IPS-18c (cell line): ENCODE data around the gene ADGRL4.
"Not testable (repeated sequence)": the region's sequence is repeated elsewhere in the genome, so short reads cannot be mapped to it uniquely, and the experiment has no call there.

Experiments used
- H3K4me3 ChIP-seq: 2 replicates; pipeline ENCODE4 v1.7.0; 2013; ENCODE audit warnings: low read depth, mild to moderate bottlenecking, low read length, moderate library complexity; ENCODE audit not compliant: insufficient read depth
- H3K9me3 ChIP-seq: one replicate; pipeline ENCODE4 v1.6.1; 2013; ENCODE audit warnings: mild to moderate bottlenecking, low read length, moderate library complexity; ENCODE audit not compliant: control insufficient read depth, insufficient read depth

Gene ADGRL4

DNA sequence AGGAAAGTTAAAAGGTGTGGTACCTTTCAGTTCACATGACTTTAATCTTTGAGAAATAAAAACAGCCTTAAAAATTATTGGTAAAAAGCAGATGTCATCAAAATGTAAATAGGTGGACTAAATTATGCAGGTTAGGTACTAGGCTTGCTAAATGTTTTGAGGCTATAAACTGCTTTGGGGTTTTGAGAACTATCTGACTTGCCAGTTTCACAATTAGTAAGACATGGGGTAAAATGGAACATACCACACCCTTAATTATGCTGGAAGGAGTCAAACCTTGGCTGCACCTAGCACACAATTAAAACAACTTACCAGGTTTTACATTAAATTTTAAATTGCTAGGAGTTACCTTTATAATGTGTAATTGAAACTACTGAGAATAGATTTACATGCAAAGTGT, 39.4 kb downstream of the ADGRL4 start:
- not testable (repeated sequence) for H3K9me3 ChIP-seq, H3K4me3 ChIP-seq

DNA sequence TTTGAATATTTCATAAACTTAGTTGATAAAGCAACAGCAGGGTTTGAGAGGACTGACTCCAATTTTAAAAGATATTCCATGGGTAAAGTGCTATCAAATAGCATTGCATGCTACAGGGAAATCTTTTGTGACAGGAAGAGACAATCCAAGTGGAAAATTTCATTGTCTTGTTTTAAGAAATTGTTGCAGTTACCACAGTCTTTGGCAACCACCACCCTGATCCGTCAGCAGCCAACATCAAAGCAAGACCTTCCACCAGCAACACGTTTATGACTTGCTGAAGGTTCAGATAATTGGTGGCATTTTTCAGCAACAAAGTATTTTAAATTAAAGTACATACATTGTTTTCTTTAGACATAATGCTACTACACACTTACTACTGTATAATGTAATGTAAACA, 47.8 kb downstream of the ADGRL4 start:
- H3K9me3 ChIP-seq: no peaks in the 10 kb centered on the region
- no peak overlapping the region for H3K4me3 ChIP-seq

DNA sequence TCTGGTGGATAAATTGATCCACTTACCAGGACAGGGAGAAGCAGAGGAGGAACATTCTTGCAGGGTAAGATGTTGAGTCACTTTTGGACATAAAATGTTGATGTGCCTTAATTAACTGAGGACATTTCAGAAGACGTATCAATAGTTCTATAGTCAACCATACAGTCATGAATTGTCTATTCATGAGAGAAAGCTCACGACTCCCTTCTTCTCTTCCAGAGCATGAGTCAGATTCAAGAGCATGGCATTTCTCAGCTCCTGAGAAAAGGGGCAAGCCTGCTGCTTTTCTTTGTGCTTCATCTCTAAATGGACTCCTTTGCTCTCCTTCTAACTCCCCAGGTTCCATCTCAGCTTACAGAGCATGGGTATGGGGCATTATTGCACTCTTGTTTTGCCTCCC, 55.7 kb downstream of the ADGRL4 start:
- Histone ChIP-seq H3K9me3 (no peaks in the 10 kb centered on the region), H3K4me3 (no peak overlapping the region)

DNA sequence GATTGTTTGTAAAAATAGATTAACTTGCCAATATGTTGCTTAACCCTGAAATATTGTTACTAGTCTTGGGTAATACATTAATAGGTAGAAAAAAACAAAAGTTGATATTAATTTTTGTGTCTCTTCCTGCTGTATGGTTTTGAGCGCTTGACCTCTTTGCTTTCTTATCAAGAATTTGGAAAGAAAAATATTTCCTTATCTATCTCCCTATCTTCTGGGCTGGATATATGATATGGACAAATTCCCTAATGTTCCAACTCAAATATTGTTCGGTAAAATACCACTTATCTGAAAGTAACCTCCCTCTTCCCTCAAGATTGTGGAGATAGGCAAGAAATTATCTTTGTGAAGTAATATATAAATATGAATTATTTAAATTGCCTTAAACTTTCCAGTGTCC, 57.3 kb downstream of the ADGRL4 start:
- H3K9me3 ChIP-seq: no peaks in the 10 kb centered on the region

DNA sequence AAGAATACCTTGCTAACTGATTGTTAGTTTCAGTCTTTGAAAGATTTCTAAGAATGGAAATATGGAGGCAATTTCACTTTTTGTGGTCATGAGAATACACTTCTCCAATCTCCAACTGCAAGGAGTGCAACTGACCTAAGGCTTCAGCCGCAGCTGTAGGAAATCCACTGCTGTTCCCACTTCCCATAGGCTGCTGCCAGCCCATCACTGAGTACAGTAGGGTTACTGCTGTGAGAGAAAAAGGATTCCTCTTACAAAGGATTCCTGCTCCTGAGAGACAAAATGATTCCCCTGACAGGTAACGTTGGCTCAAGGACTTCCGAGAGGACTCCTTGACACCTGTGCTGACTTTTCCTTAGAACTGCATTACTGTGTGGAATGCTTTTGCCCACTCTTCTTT, 87.4 kb downstream of the ADGRL4 start:
- H3K4me3 ChIP-seq: no peak overlapping the region
- no peaks in the 10 kb centered on the region for H3K9me3 ChIP-seq

More for the DNA sequence above, 57.3 kb downstream of the ADGRL4 start:
- H3K4me3 ChIP-seq: no peak overlapping the region

DNA sequence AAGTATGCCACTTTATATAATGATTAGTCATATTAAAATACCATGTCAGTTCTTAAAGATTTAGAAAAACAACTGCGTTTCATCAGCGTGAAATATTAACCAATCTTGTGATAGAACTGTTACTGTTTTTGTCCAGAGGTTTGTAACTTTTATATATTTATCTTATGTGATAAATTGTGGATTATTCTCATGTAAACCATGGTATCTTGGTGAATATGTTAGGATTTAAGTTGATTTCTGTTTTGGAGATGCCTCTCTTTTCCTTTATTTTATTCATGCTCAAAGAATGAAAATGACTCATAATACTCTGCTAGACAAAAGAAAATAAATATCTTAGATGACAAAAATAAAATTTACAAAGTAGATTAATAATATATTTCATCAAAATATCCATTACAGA, 88.4 kb downstream of the ADGRL4 start:
- Histone ChIP-seq H3K9me3 (no peaks in the 10 kb centered on the region), H3K4me3 (no peak overlapping the region)

DNA sequence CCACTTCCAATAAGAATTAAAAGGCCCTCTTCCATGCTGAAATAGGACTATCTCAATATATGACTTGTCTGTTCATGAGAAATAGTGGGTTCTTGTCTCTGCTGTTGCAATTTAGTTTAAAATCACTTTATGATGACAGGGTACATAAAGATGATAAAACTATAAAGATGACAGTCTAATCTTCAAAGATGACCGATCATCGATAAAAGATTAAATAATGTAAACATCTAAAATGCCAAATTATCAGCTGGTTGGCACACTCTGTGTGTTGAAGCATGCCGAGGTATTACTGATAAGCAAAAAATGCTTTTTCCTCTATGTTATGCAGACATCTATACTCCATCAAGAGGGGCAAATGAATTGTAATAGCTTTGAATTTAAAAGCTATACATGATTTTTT, 89.5 kb downstream of the ADGRL4 start:
- no peak overlapping the region for H3K4me3 ChIP-seq
- H3K9me3 ChIP-seq: no peaks in the 10 kb centered on the region

DNA sequence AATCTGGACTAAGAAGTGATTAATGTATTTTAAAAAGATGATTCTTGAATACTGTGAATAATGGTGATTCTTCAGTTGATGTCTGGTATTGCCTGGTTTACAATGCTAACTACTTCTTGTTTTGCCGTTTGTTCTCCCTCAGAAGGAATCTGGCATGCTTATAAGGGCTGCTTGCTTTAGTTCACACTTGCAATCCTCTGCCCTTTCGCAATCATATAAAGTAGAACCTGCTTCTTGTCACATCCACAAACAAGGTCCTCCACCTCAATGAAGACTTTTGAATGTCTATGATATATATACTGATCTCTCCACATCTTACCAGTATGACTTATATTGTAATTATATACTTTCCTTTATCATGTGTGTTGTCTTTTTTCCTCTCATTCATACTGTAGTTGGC, 92.6 kb downstream of the ADGRL4 start:
- Histone ChIP-seq H3K4me3 (no peak overlapping the region), H3K9me3 (no peaks in the 10 kb centered on the region)

DNA sequence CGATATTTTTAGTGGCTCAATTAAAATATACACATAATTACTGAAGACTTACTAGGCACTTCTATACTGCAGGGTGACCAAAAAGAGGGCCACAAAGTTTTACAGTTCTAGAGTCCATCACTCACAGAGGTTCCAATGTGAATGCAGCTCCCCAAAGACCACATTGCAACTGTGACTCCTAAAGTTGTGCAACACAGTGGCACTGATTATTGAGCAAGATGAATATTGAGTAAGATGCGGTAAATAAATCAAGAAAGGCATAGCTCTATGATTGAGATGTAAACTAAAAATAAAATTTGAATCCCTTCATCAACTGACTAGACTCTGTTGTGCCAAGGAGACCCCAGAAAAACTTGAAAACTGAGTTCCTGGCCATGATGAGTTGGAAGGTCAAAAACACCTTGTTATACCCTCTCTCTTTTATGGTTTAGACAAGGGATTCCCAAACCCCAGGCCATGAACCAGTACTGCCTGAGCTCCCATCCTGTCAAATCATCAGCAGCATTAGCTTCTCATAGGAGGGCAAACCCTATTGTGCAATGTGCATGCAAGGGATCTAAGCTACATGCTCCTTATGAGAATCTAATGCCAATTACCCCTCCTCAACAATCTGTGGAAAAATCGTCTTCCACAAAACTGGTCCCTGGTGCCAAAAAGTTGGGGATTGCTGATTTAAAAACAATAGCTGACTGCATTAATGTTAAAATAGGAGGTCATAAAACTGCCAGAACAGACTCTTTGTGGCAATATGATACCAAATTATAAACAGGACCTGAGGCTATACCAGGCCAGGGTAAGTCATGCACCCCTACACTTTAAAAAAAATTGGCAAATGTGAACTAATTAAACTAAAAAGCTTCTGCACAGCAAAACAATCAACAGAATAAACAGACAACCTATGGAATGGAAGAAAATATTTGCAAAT, 94.3 kb downstream of the ADGRL4 start:
- H3K9me3 ChIP-seq: no peaks in the 10 kb centered on the region
- no peak overlapping the region for H3K4me3 ChIP-seq

DNA sequence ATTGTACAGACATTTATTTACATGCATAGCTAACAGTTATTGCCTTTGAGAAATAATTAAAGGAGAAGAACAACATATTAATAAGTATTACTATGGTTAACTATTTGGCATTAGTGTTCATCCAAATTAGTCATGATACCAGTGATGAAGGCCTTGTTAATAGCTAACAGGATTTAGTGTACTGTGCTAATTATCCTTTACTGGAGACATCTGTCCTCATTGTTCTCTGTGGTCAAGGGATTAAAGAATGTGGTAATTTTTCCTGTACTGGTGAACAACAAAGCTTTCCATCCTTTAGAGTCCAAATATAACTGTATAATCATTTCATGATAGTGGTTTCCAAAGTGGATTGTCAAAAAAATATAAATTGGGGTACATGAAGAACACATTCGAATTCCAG, 103.9 kb downstream of the ADGRL4 start:
- Histone ChIP-seq H3K9me3 (no peaks in the 10 kb centered on the region), H3K4me3 (no peak overlapping the region)

DNA sequence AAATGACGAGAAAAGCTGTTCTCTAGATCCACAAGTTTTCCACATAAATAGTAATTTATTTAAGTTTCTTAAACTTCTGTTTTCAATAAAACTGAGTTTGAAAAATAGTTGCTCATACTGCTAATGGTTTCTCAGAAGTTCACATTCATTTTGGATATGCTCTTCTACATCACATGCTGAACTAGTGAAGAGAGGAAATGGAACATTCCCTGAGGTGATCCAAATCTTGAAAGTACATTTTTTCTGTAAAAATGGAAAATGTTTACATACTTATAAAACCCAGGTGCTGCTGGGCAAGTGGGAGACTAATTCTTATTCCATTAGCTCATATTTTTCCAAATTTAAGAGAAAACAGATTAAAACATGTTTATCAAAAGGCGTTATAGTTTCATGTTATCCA, 111.7 kb downstream of the ADGRL4 start:
- Histone ChIP-seq H3K9me3 (no peaks in the 10 kb centered on the region), H3K4me3 (no peak overlapping the region)

DNA sequence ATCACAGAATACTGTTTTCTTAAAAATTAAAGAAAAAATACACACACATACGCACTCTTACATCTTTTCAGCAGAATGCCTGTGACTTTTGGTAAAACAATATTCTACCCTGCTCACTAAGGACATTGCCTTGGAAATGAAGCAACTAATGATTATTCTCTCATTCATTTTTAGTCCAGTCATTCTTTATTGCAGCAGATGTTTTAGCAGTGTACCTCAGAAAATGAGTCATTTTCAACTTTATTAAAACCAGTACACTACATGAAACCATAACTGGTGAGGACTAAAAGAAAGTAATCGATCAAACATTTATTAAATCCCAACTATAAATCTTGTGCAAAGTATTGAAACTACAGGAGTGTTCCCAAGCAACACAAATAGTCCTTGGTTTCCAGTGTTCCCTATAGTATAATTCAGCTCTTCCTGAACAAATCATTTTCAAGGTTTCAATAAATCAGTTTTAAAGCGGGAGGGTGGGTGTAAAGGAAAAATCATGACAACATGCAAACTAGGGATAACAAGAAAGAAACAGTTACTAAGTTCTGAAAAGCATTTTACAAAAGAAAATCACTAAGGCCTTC, 114.2 kb downstream of the ADGRL4 start:
- no peaks in the 10 kb centered on the region for H3K9me3 ChIP-seq
- no peak overlapping the region for H3K4me3 ChIP-seq

DNA sequence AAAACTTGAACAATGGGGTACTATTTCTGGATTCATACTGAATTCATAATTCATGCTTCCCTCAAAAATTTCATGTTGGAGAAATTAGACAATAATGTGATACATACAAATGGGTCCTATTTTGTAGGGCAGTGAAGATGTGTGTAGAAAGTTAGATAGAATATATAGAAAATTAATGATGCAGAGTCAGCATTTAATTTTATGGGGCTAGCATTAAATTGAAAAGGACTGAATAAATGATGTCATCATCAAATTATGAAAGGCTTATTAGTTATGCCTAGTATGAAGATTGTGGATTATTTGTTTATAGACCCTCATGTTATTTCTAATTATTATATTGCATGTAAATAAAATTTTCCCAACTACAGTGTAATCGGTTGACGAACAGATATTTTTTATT, 119.1 kb downstream of the ADGRL4 start:
- Histone ChIP-seq H3K9me3 (no peaks in the 10 kb centered on the region), H3K4me3 (no peak overlapping the region)

DNA sequence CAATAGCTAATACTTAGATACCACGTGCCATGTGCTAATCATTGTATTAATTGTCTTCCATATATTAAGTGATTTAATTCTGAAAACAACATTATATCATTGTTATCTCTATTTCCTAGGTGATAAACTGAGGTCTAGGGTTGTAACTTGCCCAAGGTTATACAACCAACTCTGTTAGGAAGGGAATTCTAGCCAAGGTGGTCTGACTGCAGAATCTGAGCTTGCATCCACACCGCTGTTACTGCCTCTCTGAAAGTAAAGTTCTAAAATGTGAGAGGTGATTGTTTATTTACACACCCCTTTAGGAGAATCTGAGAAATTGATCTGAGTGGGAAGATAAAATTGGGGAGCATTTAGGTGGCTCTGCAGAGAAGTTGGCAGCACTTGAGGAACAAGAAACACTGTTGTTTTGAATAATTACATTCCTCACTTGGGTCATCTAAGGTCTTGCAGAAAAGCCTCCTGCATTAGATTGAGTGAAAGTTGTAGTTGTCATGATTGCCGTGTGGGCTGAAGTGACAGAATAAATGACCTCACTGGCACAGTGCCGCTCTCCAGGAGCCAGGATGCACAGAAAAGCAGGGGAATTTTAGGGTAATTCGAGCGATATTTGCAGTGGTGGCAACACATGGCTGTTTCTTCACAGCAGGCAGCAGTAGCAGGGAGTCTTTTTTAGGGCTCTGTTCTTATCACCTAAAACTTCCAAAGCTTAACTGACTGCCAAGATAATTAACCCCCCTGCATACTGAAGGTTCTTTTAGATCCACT, 121.7 kb downstream of the ADGRL4 start:
- Histone ChIP-seq H3K9me3 (no peaks in the 10 kb centered on the region), H3K4me3 (no peak overlapping the region)

DNA sequence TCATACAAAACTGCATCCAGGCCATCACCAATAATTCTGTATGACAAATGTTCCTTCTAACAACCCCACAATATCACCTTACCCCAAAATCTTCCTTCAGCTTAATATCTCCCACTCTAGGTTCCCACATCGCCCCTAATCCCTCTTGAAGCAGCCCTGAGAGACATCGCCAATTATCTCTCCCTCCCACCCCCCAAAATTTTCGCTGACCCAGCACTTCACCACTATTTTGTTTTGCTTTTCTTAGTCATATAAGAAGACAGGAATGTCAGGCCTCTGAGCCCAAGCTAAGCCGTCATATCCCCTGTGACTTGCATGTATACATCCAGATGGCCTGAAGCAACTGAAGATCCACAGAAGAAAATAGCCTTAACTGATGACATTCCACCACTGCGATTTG, 126.3 kb downstream of the ADGRL4 start:
- H3K9me3 ChIP-seq: no peaks in the 10 kb centered on the region

DNA sequence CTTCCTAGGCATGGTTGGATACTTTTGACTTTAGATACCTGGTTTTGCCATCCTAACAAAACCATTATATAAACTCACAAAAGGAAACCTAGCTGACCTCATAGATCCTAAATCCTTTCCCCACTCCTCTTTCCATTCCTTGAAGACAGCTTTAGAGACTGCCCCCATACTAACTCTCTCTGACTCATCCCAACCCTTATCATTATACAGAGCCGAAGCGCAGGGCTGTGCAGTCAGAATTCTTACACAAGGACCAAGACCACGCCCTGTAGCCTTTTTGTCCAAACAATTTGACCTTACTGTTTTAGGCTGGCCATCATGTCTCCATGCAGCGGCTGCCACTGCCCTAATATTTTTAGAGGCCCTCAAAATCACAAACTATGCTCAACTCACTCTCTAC, 130.5 kb downstream of the ADGRL4 start:
- not testable (repeated sequence) for H3K4me3 ChIP-seq, H3K9me3 ChIP-seq

More for the DNA sequence above, 126.3 kb downstream of the ADGRL4 start:
- no peak overlapping the region for H3K4me3 ChIP-seq

DNA sequence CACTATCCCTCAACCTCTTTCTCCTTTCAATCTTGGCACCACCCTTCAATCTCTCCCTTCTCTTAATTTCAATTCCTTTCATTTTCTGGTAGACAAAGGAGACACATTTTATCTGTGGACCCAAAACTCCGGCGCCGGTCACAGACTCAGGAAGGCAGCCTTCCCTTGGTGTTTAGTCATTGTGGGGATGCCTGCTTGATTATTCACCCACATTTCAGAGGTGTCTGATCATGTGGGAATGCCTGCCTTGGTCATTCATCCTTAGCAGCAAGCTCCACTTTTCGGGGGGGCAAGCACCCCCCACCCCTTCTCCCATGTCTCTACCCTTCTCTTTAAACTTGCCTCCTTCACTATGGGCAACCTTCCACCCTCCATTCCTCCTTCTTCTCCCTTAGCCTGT, 133.7 kb downstream of the ADGRL4 start:
- H3K9me3 ChIP-seq, H3K4me3 ChIP-seq: not testable (repeated sequence)

DNA sequence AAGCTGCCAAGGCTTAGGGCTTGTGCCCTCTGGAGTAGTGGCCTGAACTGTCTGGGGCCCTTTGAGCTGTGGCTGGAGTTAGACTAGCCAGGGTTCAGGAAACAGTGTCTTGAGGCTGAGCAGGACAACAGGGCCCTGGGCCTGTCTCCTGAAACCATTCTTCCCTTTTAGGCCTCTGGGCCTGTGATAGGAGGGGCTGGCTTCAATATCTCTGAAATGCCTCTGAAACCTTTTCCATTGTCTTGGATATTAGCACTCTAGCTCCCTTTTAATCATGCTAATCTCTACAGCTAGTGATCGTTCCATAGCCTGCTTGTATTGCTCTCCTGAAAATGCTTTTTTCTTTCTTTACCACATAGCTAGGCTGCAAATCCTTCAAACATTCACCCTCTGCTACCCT, 135.3 kb downstream of the ADGRL4 start:
- H3K9me3 ChIP-seq: peaks cover 3% of the 10 kb centered on the region

More for the DNA sequence above, 135.3 kb downstream of the ADGRL4 start:
- H3K4me3 ChIP-seq: no peak overlapping the region
